Panc1 (cell line): ENCODE data around the gene KXD1. TPM values are rescaled to one million over a fixed set of nuclear protein-coding genes. Genes with fewer than 3 reads are reported as not detected.

Experiments used
- ATAC-seq: fragments of 200-7000 bp; cut with Tn5 transposase; 2 replicates; pipeline ENCODE4 v1.9.1; 2020; ENCODE audit warnings: mild to moderate bottlenecking, moderate library complexity
- BruUV-seq: library from RNA; stranded (reverse); fragments of 400-500 nt; replicated peaks from 2 replicates; lab custom pipeline; 2021; lab: Mats Ljungman, UMichigan
- CTCF ChIA-PET: fragments of 300-600 bp; sonication (Branson Sonifier 250); formaldehyde crosslinking; loops from one replicate; lab custom pipeline; 2022; ENCODE audit warnings: antibody characterized with exemption; lab: Charles Lee
- POLR2A ChIA-PET: fragments of 300-600 bp; sonication (Branson Sonifier 250); formaldehyde crosslinking; loops from one replicate; lab custom pipeline; 2022; ENCODE audit warnings: antibody characterized with exemption; lab: Charles Lee
- DNase-seq: peaks from one replicate; pipeline ENCODE4 v3.0.0-alpha.2; 2010; ENCODE audit warnings: low read depth, low spot score
- H3K27ac ChIP-seq: 2 replicates; pipeline ENCODE4 v1.5.1; 2011; ENCODE audit warnings: mild to moderate bottlenecking, low read length, inconsistent platforms
- H3K27me3 ChIP-seq: fragments of 200-500 bp; sonication (Bioruptor generic); 2 replicates; pipeline ENCODE4 v1.6.0; 2014; ENCODE audit warnings: low read length, inconsistent platforms; ENCODE audit not compliant: control insufficient read depth, insufficient read depth
- H3K36me3 ChIP-seq: fragments of 200-500 bp; sonication (Bioruptor generic); 2 replicates; pipeline ENCODE4 v1.5.1; 2014; ENCODE audit warnings: inconsistent platforms, mild to moderate bottlenecking, low read length, moderate library complexity; ENCODE audit not compliant: control insufficient read depth, insufficient read depth
- H3K4me1 ChIP-seq: 2 replicates; pipeline ENCODE4 v1.5.1; 2011; ENCODE audit warnings: inconsistent platforms, mild to moderate bottlenecking, low read length, moderate library complexity; ENCODE audit not compliant: control insufficient read depth, insufficient read depth
- H3K4me3 ChIP-seq, 2 experiments: 2 replicates each; pipeline ENCODE4 v1.5.1; 2011 to 2012; ENCODE audit warnings: low read depth in 2 of 2, low read length in 2 of 2, mild to moderate bottlenecking in 2 of 2, inconsistent platforms in 1 of 2, moderate library complexity in 1 of 2
- H3K9me3 ChIP-seq: fragments of 200-500 bp; sonication (Bioruptor generic); 2 replicates; pipeline ENCODE4 v1.5.1; 2014; ENCODE audit warnings: low read depth, mild to moderate bottlenecking, inconsistent platforms, low read length, moderate library complexity; ENCODE audit not compliant: control insufficient read depth, insufficient read depth
- POLR2AphosphoS5 ChIP-seq: IDR thresholded peaks from 2 replicates; pipeline ENCODE4 v1.6.1; 2012; ENCODE audit warnings: mild to moderate bottlenecking, low read depth, low read length, moderate library complexity
- SIN3A ChIP-seq: IDR thresholded peaks from 2 replicates; pipeline ENCODE4 v1.6.1; 2012; ENCODE audit warnings: low read depth, mild to moderate bottlenecking, low read length, moderate library complexity, borderline replicate concordance; ENCODE audit not compliant: insufficient read depth
- TCF7L2 ChIP-seq: IDR thresholded peaks from 2 replicates; pipeline ENCODE4 v1.6.1; 2011; ENCODE audit warnings: mild to moderate bottlenecking, low read depth, low read length, inconsistent platforms
- in situ Hi-C: cut with HindIII; loops from 2 replicates; pipeline ENCODE4 v1.10.0; 2016; ENCODE audit warnings: low sequenced_read_pairs, low pct_unique_long_range_greater_than_20kb
- intact Hi-C: fragments of 100-400 bp; cut with micrococcal nuclease; formaldehyde crosslinking; loops from one replicate; pipeline ENCODE4 v1.10.0; 2022; ENCODE audit not compliant: unreplicated experiment
- total RNA-seq: library from RNA; stranded (reverse); gene quantifications from one replicate; pipeline ENCODE4 v1.2.1, GENCODE V29; 2021; ENCODE audit not compliant: unreplicated experiment
- TF ChIP-seq, protein P1 (sequence below), 2 experiments: IDR thresholded peaks; 2 replicates each; pipeline ENCODE4 v1.6.1; 2011 to 2012; ENCODE audit warnings: low read depth in 2 of 2, control low read depth in 1 of 2, low read length in 1 of 2, mild to moderate bottlenecking in 1 of 2, moderate library complexity in 1 of 2; ENCODE audit not compliant: insufficient read depth in 1 of 2
- TF ChIP-seq, protein P2 (sequence below): fragments of 450-650 bp; IDR thresholded peaks from 2 replicates; pipeline ENCODE4 v1.5.1; 2017; ENCODE audit warnings: mild to moderate bottlenecking

The KXD1 gene
- total RNA-seq, 1 experiment from 2014 or later = 106 TPM

DNA sequence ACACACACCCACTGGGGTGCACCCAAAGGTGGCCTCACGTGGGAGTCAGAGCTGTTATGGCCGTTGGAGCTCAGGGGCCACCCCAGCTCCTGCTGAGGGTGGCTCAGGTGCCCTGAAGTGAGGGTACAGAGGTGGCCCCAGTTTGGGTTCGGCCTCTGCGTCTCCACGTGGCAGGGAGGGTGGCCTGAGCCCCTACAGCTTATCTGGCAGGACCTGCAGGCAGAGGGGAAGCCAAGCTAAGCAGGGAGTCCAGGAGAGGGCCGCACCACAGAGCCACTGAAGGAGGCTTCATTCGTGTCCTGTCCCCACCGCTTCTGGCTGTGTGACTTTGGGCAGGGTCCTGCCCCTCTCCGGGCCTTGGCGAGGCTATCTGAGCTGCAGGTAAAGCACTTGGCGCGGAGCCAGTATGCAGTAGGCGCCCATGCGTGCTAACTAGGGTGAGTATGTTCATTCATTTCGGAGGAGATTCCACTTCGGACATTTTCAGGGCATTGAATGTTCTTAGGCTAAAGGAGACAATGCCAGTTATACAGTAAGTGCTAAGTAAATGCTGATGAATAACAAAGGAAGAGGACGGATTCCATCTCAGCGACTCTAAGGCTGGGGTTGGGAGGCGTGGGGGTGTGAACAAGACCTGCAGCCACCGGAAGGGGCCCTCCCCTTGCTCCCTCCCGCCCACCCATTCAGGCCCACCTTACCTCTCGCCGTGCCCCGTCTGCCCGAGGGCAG is 35.9 kb downstream of the KXD1 start:
- ATAC-seq (no peak), DNase-seq (no peak)
- Histone ChIP-seq H3K9me3 (no peaks in the 10 kb centered on the region), H3K4me1 (no peaks in the 10 kb centered on the region), H3K36me3 (no peaks in the 10 kb centered on the region; the same call in 1 of the 2 replicates), H3K4me3 (peak overlapping the region; percentile 29 to 41; a peak in 2 of 4 replicates), H3K27ac (no peak overlapping the region), H3K27me3 (no peaks in the 10 kb centered on the region)
- intact Hi-C loops (loop anchor here (5.0 to 10.0 kb wide), 2 partner anchors 81 to 254 kb away; no protein-coding TSS in a partner anchor), in situ Hi-C loops (no loop called here)
- no peak for TF ChIP-seq SIN3A
- no peak for TF ChIP-seq POLR2AphosphoS5
- TF ChIP-seq TCF7L2 = no peak
- TF ChIP-seq, protein P1, sequence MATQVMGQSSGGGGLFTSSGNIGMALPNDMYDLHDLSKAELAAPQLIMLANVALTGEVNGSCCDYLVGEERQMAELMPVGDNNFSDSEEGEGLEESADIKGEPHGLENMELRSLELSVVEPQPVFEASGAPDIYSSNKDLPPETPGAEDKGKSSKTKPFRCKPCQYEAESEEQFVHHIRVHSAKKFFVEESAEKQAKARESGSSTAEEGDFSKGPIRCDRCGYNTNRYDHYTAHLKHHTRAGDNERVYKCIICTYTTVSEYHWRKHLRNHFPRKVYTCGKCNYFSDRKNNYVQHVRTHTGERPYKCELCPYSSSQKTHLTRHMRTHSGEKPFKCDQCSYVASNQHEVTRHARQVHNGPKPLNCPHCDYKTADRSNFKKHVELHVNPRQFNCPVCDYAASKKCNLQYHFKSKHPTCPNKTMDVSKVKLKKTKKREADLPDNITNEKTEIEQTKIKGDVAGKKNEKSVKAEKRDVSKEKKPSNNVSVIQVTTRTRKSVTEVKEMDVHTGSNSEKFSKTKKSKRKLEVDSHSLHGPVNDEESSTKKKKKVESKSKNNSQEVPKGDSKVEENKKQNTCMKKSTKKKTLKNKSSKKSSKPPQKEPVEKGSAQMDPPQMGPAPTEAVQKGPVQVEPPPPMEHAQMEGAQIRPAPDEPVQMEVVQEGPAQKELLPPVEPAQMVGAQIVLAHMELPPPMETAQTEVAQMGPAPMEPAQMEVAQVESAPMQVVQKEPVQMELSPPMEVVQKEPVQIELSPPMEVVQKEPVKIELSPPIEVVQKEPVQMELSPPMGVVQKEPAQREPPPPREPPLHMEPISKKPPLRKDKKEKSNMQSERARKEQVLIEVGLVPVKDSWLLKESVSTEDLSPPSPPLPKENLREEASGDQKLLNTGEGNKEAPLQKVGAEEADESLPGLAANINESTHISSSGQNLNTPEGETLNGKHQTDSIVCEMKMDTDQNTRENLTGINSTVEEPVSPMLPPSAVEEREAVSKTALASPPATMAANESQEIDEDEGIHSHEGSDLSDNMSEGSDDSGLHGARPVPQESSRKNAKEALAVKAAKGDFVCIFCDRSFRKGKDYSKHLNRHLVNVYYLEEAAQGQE (IDR thresholded peaks at IDR 0.05; ENCODE audit: insufficient read depth in 1 of 2, low read depth in 2 of 2, low read length in 1 of 2) = no peak
- TF ChIP-seq, protein P2, sequence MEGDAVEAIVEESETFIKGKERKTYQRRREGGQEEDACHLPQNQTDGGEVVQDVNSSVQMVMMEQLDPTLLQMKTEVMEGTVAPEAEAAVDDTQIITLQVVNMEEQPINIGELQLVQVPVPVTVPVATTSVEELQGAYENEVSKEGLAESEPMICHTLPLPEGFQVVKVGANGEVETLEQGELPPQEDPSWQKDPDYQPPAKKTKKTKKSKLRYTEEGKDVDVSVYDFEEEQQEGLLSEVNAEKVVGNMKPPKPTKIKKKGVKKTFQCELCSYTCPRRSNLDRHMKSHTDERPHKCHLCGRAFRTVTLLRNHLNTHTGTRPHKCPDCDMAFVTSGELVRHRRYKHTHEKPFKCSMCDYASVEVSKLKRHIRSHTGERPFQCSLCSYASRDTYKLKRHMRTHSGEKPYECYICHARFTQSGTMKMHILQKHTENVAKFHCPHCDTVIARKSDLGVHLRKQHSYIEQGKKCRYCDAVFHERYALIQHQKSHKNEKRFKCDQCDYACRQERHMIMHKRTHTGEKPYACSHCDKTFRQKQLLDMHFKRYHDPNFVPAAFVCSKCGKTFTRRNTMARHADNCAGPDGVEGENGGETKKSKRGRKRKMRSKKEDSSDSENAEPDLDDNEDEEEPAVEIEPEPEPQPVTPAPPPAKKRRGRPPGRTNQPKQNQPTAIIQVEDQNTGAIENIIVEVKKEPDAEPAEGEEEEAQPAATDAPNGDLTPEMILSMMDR = no peak
- no TSS peak for BruUV-seq
- POLR2A ChIA-PET = interaction anchor here (0.6 to 0.7 kb wide), 2 partner anchors 24 to 130 kb away, joined by 3 to 8 read pairs; no protein-coding TSS in a partner anchor
- CTCF ChIA-PET = interaction anchor here (0.6 to 1.1 kb wide), 4 partner anchors 49 to 253 kb away, joined by 3 to 12 read pairs (median 4); no protein-coding TSS in a partner anchor

DNA sequence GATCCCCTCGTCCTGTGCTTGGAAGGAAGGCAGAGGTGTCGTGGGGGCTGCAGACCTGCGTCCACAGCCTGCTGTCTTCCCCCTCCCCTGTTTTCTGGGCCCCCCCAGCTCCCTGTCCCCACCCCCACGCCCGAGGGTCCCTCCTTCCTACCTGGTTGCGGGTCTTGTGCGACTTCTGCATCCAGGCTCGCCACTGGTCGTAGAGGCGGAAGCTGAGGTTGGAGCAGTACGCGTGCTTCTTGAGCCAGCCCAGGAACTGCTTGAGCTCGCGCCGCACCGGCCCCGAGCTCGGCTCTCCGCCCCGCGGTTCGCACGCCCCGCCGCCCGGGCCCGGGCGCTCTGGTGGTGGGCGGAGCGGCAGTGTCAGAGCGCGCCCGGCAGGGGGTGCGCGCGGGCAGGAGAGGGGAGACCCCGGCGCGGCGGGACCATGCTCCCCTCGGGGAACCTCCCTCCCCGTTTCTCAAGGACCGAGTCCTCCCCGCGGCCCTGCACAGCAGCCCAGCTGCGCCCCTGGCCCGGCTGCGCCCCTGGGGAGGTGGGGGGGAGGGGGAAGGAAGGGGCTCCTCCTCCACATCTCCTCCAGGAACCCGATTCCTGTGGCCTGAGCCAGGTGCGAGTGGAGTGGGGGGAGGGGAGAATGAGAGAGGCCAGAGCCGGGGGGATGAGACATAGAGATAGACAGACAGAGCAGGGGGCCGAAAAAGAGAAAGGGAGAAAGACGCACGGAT is 36.6 kb downstream of the KXD1 start:
- TF ChIP-seq TCF7L2 = no peak
- TF ChIP-seq, protein P1 (IDR thresholded peaks at IDR 0.05; ENCODE audit: insufficient read depth in 1 of 2, low read depth in 2 of 2, low read length in 1 of 2) = 0 out of 4 replicates have a peak, but pooled peaks of 1 of the 2 experiments have one; percentile 35
- TF ChIP-seq SIN3A = no peak
- TF ChIP-seq, protein P2 = peak; percentile 93
- peak; percentile 9; the same call in 1 of the 2 replicates for TF ChIP-seq POLR2AphosphoS5
- peak overlapping the region; percentile 29 to 41 for H3K4me3 ChIP-seq
- POLR2A ChIA-PET = interaction anchor here (0.6 to 0.7 kb wide), 2 partner anchors 25 to 131 kb away, joined by 3 to 8 read pairs; no protein-coding TSS in a partner anchor
- in situ Hi-C loops (no loop called here), intact Hi-C loops (loop anchor here (5.0 to 10.0 kb wide), 2 partner anchors 81 to 253 kb away; no protein-coding TSS in a partner anchor)
- no peak overlapping the region for H3K27ac ChIP-seq
- CTCF ChIA-PET = interaction anchor here (0.6 to 1.1 kb wide), 3 partner anchors 82 to 253 kb away, joined by 3 to 12 read pairs (median 4); no protein-coding TSS in a partner anchor
- no peaks in the 10 kb centered on the region for H3K4me1 ChIP-seq
- peak; percentile 48 for ATAC-seq
- no peak for DNase-seq
- no peaks in the 10 kb centered on the region for H3K9me3 ChIP-seq
- BruUV-seq = no TSS peak
- H3K36me3 ChIP-seq = no peaks in the 10 kb centered on the region; the same call in 1 of the 2 replicates
- no peaks in the 10 kb centered on the region for H3K27me3 ChIP-seq
